Activated T-cell treated with anti-CD3 and anti-CD28 coated beads, Interleukin-2, amount 50 U/mL, for 24 hours (primary cell): ENCODE data around the gene VSIG10L2.
"Not testable (repeated sequence)": the region's sequence is repeated elsewhere in the genome, so short reads cannot be mapped to it uniquely, and the experiment has no call there.

Experiments
- DNase-seq: peaks from one replicate; pipeline ENCODE4 v3.0.0-alpha.2; 2020
- H3K27ac Mint-ChIP-seq: 2 replicates; pipeline ENCODE4 v1.8.0; 2020; ENCODE audit warnings: mild to moderate bottlenecking, mixed read lengths
- H3K27me3 Mint-ChIP-seq: 2 replicates; pipeline ENCODE4 v1.8.0; 2020; ENCODE audit warnings: mixed read lengths
- H3K36me3 Mint-ChIP-seq: 2 replicates; pipeline ENCODE4 v1.8.0; 2020; ENCODE audit warnings: low read depth, mixed read lengths
- H3K4me1 Mint-ChIP-seq: 2 replicates; pipeline ENCODE4 v1.8.0; 2020; ENCODE audit warnings: low read depth, mixed read lengths
- H3K4me3 Mint-ChIP-seq: 2 replicates; pipeline ENCODE4 v1.8.0; 2020; ENCODE audit warnings: mild to moderate bottlenecking, moderate library complexity, mixed read lengths
- H3K9me3 Mint-ChIP-seq: 2 replicates; pipeline ENCODE4 v1.8.0; 2020; ENCODE audit warnings: mixed read lengths

Gene VSIG10L2

GRCh38 chr11:125980436-125980835 lies 34.6 kb downstream of the VSIG10L2 start:
- no peak for DNase-seq
- no peaks in the 10 kb centered on the region for H3K27me3 Mint-ChIP-seq
- H3K36me3 Mint-ChIP-seq: no peaks in the 10 kb centered on the region
- no peaks in the 10 kb centered on the region for H3K4me1 Mint-ChIP-seq
- H3K9me3 Mint-ChIP-seq: no peaks in the 10 kb centered on the region
- no peak overlapping the region for H3K4me3 Mint-ChIP-seq
- no peak overlapping the region for H3K27ac Mint-ChIP-seq

DNA sequence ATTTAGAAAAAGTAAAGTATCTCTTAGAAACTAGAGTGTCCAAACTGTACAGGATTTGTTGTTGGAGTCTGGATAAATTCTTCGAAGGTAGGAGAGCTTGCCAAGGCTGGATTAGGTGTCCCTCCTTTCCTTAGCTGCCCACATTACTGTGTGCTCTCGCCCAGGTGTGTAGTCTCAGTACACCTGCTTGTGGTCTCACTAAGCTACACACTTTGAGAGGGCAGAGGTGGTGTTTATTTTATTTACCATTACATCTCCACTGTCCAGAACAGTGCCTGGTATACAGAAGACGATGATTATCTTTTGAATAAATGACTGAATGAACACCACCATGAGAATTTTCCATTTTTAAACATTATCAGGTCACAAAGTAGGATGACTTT lies 36.5 kb downstream of the VSIG10L2 start:
- no peaks in the 10 kb centered on the region for H3K4me1 Mint-ChIP-seq
- no peaks in the 10 kb centered on the region for H3K27me3 Mint-ChIP-seq
- no peak overlapping the region for H3K27ac Mint-ChIP-seq
- H3K36me3 Mint-ChIP-seq: no peaks in the 10 kb centered on the region
- no peak overlapping the region for H3K4me3 Mint-ChIP-seq
- no peak for DNase-seq
- no peaks in the 10 kb centered on the region for H3K9me3 Mint-ChIP-seq

DNA sequence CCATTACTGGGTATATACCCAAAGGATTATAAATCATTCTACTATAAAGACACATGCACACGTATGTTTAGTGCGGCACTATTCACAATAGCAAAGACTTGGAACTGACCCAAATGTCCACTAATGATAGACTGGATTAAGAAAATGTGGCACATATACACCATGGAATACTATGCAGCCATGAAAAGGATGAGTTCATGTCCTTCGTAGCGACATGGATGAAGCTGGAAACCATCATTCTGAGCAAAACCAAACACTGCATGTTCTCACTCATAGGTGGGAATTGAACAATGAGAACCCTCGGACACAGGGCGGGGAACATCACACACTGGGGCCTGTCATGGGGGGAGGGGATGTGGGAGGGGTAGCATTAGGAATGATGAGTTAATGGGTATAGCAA lies 40.1 kb downstream of the VSIG10L2 start:
- H3K36me3 Mint-ChIP-seq, H3K9me3 Mint-ChIP-seq, H3K4me1 Mint-ChIP-seq, DNase-seq, H3K4me3 Mint-ChIP-seq, H3K27ac Mint-ChIP-seq, H3K27me3 Mint-ChIP-seq: not testable (repeated sequence)

DNA sequence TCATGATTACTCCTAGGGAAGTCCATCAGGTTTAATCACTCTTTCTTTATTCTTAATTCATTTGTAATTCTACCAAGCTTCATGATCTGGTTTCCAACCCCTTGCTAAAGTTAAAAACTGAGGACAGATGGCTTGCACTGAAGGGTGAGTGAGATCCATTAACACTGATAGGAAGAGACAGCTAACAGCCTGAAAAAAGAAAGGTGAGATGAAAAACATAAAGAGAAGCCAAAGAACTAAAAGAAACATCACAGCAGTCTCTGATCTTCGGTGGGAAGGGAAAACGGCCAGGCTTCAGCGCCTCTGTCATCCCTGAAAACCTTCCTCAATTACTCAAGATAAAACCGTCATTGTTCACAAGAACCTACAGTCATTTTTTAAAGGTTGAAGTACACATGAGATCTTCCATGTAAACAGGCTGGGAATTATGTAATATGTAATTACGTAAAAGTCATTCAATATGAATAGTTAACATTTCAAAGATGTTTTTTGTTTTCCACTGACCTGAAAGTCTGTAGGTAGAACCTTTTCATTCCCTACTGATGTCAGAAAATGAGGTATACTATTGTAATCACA lies 41.3 kb downstream of the VSIG10L2 start:
- no peaks in the 10 kb centered on the region for H3K36me3 Mint-ChIP-seq
- H3K4me1 Mint-ChIP-seq: peaks cover 7% of the 10 kb centered on the region
- H3K27ac Mint-ChIP-seq: no peak overlapping the region
- H3K27me3 Mint-ChIP-seq: no peaks in the 10 kb centered on the region
- DNase-seq: no peak
- no peaks in the 10 kb centered on the region for H3K9me3 Mint-ChIP-seq
- no peak overlapping the region for H3K4me3 Mint-ChIP-seq

DNA sequence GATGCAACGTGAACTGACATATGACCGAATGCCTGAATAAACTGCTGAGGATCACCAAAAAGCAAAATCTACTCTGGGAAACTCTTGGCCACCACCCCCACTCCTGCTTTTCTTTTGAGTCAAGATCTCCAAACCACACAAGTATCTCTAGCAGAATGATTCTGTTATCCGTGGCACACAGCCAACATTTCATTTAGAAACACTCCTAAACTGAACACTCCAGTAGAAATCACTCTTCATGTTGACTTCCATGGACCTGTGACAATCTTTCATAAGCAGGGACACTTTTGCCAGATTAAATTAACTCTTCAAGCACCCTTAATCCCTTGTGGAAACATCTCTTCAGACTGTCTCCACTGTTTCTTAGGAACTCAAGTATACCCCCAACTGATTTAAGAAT lies 44.4 kb downstream of the VSIG10L2 start:
- peaks cover 10% of the 10 kb centered on the region for H3K4me1 Mint-ChIP-seq
- no peak for DNase-seq
- no peaks in the 10 kb centered on the region for H3K27me3 Mint-ChIP-seq
- no peaks in the 10 kb centered on the region for H3K36me3 Mint-ChIP-seq
- no peak overlapping the region for H3K4me3 Mint-ChIP-seq
- H3K27ac Mint-ChIP-seq: no peak overlapping the region
- no peaks in the 10 kb centered on the region for H3K9me3 Mint-ChIP-seq

DNA sequence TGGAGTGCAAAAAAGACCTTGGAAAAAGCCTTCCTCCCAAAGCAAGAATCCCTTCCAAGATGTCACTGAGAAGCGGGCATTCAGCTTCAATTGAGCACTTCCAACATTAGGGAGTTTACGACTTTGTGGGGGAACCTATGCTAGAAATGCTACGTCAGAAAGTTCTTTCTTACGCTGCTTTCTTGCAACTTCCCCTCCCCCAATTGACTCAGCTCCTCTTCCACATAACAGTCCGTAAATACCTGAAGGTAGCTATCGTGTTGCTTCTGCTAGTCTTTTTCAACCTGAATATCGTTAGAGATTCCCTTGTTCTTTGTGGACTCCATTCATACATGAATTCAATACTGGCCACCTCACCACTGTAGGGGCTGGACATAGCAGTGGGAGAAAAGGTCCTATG lies 47.0 kb downstream of the VSIG10L2 start:
- Mint-ChIP-seq H3K27me3 (no peaks in the 10 kb centered on the region), H3K4me1 (peaks cover 16% of the 10 kb centered on the region), H3K4me3 (no peak overlapping the region), H3K36me3 (peaks cover 3% of the 10 kb centered on the region), H3K9me3 (no peaks in the 10 kb centered on the region), H3K27ac (no peak overlapping the region)
- DNase-seq: no peak

- Mint-ChIP-seq H3K9me3 (no peaks in the 10 kb centered on the region), H3K4me3 (no peak overlapping the region), H3K27ac (no peak overlapping the region), H3K27me3 (no peaks in the 10 kb centered on the region), H3K4me1 (peaks cover 16% of the 10 kb centered on the region), H3K36me3 (peaks cover 3% of the 10 kb centered on the region)
- no peak for DNase-seq
These were observed 48.7 kb downstream of the VSIG10L2 start for GRCh38 chr11:125994509-125994908.

DNA sequence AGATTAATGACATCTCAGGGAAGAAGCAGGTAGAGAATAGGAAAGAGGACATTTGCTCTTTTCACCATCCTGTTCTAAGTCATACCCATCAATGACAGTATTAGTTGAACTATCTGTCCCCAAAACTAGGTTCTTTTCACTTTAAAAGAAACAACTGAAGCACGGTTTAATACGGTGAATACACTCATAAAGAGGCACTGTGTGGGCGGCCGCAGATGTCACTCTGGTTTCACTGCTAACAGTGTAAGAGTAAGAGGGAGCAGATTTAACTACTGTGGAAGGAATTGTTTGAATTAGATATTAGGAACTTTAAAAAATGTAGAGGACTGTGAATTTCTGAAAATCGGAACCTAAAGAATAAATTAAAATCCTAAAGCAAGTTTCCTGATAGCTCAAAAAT lies 49.5 kb downstream of the VSIG10L2 start:
- Mint-ChIP-seq H3K9me3 (no peaks in the 10 kb centered on the region), H3K36me3 (peaks cover 3% of the 10 kb centered on the region), H3K4me3 (no peak overlapping the region), H3K27me3 (no peaks in the 10 kb centered on the region), H3K4me1 (peaks cover 12% of the 10 kb centered on the region), H3K27ac (no peak overlapping the region)
- peak; percentile 37 for DNase-seq

- H3K27me3 Mint-ChIP-seq: no peaks in the 10 kb centered on the region
- no peaks in the 10 kb centered on the region for H3K9me3 Mint-ChIP-seq
- H3K4me3 Mint-ChIP-seq: no peak overlapping the region
- peaks cover 18% of the 10 kb centered on the region for H3K4me1 Mint-ChIP-seq
- no peak for DNase-seq
- peaks cover 3% of the 10 kb centered on the region for H3K36me3 Mint-ChIP-seq
- H3K27ac Mint-ChIP-seq: no peak overlapping the region
These were observed 52.4 kb downstream of the VSIG10L2 start for GRCh38 chr11:125998267-125998666.

DNA sequence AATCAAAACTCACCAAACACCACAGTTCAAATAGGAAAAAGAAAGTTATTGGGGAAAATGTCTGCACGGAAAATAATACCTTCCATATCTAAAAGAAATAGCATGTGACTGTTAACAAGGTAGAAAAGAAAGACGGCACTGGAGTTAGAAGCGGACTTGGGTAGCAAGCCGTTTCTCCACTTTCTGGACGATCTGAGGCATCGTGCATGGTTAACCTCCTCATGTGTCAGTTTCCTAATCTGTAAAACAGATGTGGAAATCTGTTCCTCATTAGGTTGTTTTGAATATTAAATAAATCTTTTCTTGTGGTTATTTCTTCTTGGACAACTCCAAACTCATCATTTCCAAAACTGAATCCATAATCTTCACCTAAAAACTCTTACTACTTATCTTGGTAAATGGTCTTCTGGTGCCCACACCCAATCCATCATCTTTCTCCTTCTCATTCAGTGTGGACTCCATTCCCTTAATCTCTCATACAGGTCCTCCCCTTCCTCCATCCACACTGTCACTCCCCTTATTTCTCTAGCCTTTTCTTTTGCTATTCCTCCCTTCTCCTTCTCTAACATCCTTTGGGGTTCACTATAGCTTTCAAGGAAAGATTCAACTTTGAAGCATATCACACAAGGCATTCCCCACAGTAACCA lies 53.5 kb downstream of the VSIG10L2 start:
- Mint-ChIP-seq H3K4me3 (no peak overlapping the region), H3K27me3 (no peaks in the 10 kb centered on the region), H3K9me3 (no peaks in the 10 kb centered on the region), H3K27ac (no peak overlapping the region), H3K4me1 (peaks cover 18% of the 10 kb centered on the region), H3K36me3 (peaks cover 5% of the 10 kb centered on the region)
- no peak for DNase-seq

GRCh38 chr11:126002181-126002580 lies 56.3 kb downstream of the VSIG10L2 start:
- Mint-ChIP-seq H3K27me3 (no peaks in the 10 kb centered on the region), H3K9me3 (no peaks in the 10 kb centered on the region), H3K36me3 (peaks cover 3% of the 10 kb centered on the region), H3K4me1 (peaks cover 9% of the 10 kb centered on the region), H3K27ac (no peak overlapping the region), H3K4me3 (no peak overlapping the region)
- no peak for DNase-seq
